Upper lobe of left lung (tissue), 4 donors: ENCODE results near the gene C11orf24.

Experiments used
- POLR2A ChIP-seq, 4 donors: fragments of 450-650 bp; IDR thresholded peaks; one replicate each; pipeline ENCODE4 v1.5.1; 2016 to 2017; ENCODE audit warnings: antibody characterized with exemption in 4 of 4, mild to moderate bottlenecking in 2 of 4
- POLR2AphosphoS5 ChIP-seq, 2 donors: sonication (generic); formaldehyde crosslinking; IDR thresholded peaks; one replicate each; pipeline ENCODE4 v1.5.1; 2017; ENCODE audit warnings: antibody characterized with exemption in 2 of 2
- TF ChIP-seq, protein P1 (sequence below), 6 experiments: fragments of 450-650 bp in 4 of 6; fragments of 200-600 bp in 2 of 6; sonication (generic) in 2 of 6; IDR thresholded peaks; one replicate each; pipeline ENCODE4 v1.5.1; 2016 to 2019; ENCODE audit warnings: antibody characterized with exemption in 6 of 6

DNA sequence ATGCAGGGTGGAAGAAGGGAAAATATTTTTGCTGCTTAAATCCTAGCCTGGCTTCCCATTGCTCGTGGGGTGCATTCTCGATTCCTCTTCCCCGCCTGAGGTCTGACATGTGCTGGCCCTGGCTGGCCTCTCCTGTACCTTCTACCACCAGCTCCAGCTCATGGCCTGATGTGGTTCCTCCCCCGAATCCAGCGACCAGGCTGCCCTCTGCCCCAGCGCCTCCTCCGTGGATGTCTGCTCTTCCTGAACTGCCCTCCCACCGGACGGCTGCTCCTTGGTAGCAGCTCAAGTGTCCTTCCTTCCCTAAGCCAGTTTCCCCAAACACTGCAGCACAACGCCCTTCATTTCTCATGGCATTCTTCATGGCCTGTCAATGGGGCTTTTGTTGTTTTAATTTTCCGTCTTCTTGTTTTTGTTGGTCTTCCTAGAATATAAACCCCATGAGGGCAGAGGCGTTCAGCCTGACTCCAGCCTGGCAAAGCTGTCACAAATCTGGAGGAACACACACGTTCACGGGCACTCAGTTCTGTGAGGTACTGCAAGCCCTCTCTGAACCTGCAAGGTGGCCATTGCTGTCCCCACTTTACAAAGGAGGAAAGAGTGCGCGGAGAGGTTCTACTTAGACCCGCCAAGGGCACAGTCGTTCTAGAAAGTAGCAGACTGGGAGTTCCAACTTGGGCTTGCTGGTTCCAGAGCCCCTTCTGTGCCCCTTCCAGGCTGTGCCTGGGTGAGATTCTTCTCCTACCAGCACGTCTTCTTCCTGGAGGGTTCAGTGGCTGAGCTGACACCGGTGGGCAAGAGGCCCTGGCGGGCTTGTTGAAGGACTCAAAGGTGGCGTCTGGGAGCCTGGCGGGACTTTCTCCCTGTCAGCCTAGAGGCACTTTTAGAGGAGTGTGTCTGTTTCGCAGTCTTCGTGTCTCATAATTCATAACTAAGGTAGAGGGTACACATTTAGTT, 39.7 kb upstream of the C11orf24 start:
- TF ChIP-seq POLR2A (IDR thresholded peaks at IDR 0.05) (no peak), POLR2AphosphoS5 (IDR thresholded peaks at IDR 0.05) (no peak)
- TF ChIP-seq, protein P1, sequence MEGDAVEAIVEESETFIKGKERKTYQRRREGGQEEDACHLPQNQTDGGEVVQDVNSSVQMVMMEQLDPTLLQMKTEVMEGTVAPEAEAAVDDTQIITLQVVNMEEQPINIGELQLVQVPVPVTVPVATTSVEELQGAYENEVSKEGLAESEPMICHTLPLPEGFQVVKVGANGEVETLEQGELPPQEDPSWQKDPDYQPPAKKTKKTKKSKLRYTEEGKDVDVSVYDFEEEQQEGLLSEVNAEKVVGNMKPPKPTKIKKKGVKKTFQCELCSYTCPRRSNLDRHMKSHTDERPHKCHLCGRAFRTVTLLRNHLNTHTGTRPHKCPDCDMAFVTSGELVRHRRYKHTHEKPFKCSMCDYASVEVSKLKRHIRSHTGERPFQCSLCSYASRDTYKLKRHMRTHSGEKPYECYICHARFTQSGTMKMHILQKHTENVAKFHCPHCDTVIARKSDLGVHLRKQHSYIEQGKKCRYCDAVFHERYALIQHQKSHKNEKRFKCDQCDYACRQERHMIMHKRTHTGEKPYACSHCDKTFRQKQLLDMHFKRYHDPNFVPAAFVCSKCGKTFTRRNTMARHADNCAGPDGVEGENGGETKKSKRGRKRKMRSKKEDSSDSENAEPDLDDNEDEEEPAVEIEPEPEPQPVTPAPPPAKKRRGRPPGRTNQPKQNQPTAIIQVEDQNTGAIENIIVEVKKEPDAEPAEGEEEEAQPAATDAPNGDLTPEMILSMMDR (IDR thresholded peaks at IDR 0.05), result no peak
